Right cardiac atrium (tissue), 5 donors: ENCODE measurements around the gene ARFIP1. TPM values are rescaled to one million over a fixed set of nuclear protein-coding genes. Genes with fewer than 3 reads are reported as not detected.
"Not testable (repeated sequence)": the region's sequence is repeated elsewhere in the genome, so short reads cannot be mapped to it uniquely, and the experiment has no call there.

Source experiments
- ATAC-seq, 2 donors: fragments of 200-7000 bp; cut with Tn5 transposase; one replicate each; pipeline versions ENCODE4 v1.8.0 to v1.9.1; 2020; ENCODE audit warnings: moderate library complexity in 2 of 2, mild to moderate bottlenecking in 1 of 2
- DNase-seq, 3 donors: peaks; one replicate each; pipeline ENCODE4 v3.0.0-alpha.2; 2020
- H3K27ac ChIP-seq: one replicate; pipeline ENCODE4 v1.5.1; 2013; ENCODE audit warnings: mild to moderate bottlenecking, low read length, control low read depth, moderate library complexity
- H3K27me3 ChIP-seq: one replicate; pipeline ENCODE4 v1.6.1; 2013; ENCODE audit not compliant: control insufficient read depth, insufficient read depth
- H3K4me1 ChIP-seq: one replicate; pipeline ENCODE4 v1.6.1; 2013; ENCODE audit warnings: low read length; ENCODE audit not compliant: control insufficient read depth, insufficient read depth
- H3K4me3 ChIP-seq: one replicate; pipeline ENCODE4 v1.5.1; 2013; ENCODE audit warnings: low read length, control low read depth
- H3K9me3 ChIP-seq: one replicate; pipeline ENCODE4 v1.6.1; 2013; ENCODE audit warnings: low read length; ENCODE audit not compliant: control insufficient read depth
- WGBS: extraction: QIAGEN DNeasy Blood & Tissue Kit; methylation state at CpG from one replicate; pipeline ENCODE4 v1.1.7; 2013; 5-methylcytosine and 5-hydroxymethylcytosine counted together
- intact Hi-C, 4 donors: fragments of 100-400 bp; cut with DNase I; formaldehyde crosslinking; loops; one replicate each; pipeline versions ENCODE4 v1.11.0 to v1.14.0; 2022 to 2023
- polyA plus RNA-seq: library from polyadenylated mRNA; stranded (reverse); fragments of 200-250 nt; gene quantifications from one replicate; pipeline ENCODE4 v1.2.3, GENCODE V29; 2013
- total RNA-seq, 4 donors: library from RNA; stranded (reverse); fragmentation: NEBNext Ultra II Directional; extraction: Animal tissue kit (Norgen Biotek cat#: 25700); gene quantifications; one replicate each; pipeline ENCODE4 v1.2.1, GENCODE V29; 2021
- donor health status: healthy with polysubstance abuse.
- donor health status: DM: no; HTN: yes; CAD: no.
- donor health status: DM: no; HTN: no; CAD: no.
- donor health status: DM: no; HTN: yes; CAD: no; lungs with severe emphysema.
- donor health status: DM: yes; HTN: yes; CAD: no.

Gene ARFIP1
- total and polyA plus RNA-seq, 5 donors, result 8.9 to 20.6 (median 18.9) TPM

- H3K27me3 ChIP-seq, DNase-seq, H3K4me3 ChIP-seq, intact Hi-C loops, H3K9me3 ChIP-seq, H3K4me1 ChIP-seq, ATAC-seq, H3K27ac ChIP-seq: not testable (repeated sequence)
- 95% methylated on average over 6 of the region's 6 CpGs for WGBS
Measured at GRCh38 chr4:152898133-152898532, 118.4 kb downstream of the ARFIP1 start.

- Histone ChIP-seq H3K9me3 (no peaks in the 10 kb centered on the region), H3K4me1 (no peaks in the 10 kb centered on the region), H3K27me3 (no peaks in the 10 kb centered on the region), H3K27ac (no peak overlapping the region), H3K4me3 (no peak overlapping the region)
- DNase-seq (no peak), ATAC-seq (no peak)
- intact Hi-C loops, result no loop called here
Measured at GRCh38 chr4:152898606-152899005, 118.9 kb downstream of the ARFIP1 start.

- Histone ChIP-seq H3K4me3 (no peak overlapping the region), H3K27me3 (no peaks in the 10 kb centered on the region), H3K9me3 (no peaks in the 10 kb centered on the region), H3K27ac (no peak overlapping the region), H3K4me1 (no peaks in the 10 kb centered on the region)
- ATAC-seq (no peak), DNase-seq (no peak)
- intact Hi-C loops, result no loop called here
Measured at GRCh38 chr4:152900395-152900794, 120.6 kb downstream of the ARFIP1 start.

GRCh38 chr4:152901205-152901604, 121.5 kb downstream of the ARFIP1 start:
- DNase-seq (no peak), ATAC-seq (no peak)
- Histone ChIP-seq H3K27me3 (no peaks in the 10 kb centered on the region), H3K4me1 (no peaks in the 10 kb centered on the region), H3K9me3 (no peaks in the 10 kb centered on the region), H3K27ac (no peak overlapping the region), H3K4me3 (no peak overlapping the region)
- intact Hi-C loops, result no loop called here
- 74% methylated on average over 3 of the region's 3 CpGs for WGBS

GRCh38 chr4:152903658-152904057, 123.9 kb downstream of the ARFIP1 start:
- Histone ChIP-seq H3K4me1 (no peaks in the 10 kb centered on the region), H3K27me3 (no peaks in the 10 kb centered on the region), H3K27ac (no peak overlapping the region), H3K9me3 (no peaks in the 10 kb centered on the region), H3K4me3 (no peak overlapping the region)
- intact Hi-C loops, result no loop called here
- DNase-seq (no peak), ATAC-seq (no peak)

- Histone ChIP-seq H3K27me3 (no peaks in the 10 kb centered on the region), H3K27ac (no peak overlapping the region), H3K4me1 (no peaks in the 10 kb centered on the region), H3K4me3 (no peak overlapping the region), H3K9me3 (no peaks in the 10 kb centered on the region)
- ATAC-seq (no peak), DNase-seq (no peak)
- intact Hi-C loops, result no loop called here
- 92% methylated on average over 4 of the region's 4 CpGs for WGBS
Measured at GRCh38 chr4:152909901-152910300, 130.1 kb downstream of the ARFIP1 start.

- intact Hi-C loops, result no loop called here
- Histone ChIP-seq H3K4me1 (no peaks in the 10 kb centered on the region), H3K27ac (no peak overlapping the region), H3K4me3 (no peak overlapping the region), H3K27me3 (no peaks in the 10 kb centered on the region), H3K9me3 (no peaks in the 10 kb centered on the region)
- 80% methylated on average over 3 of the region's 3 CpGs for WGBS
- DNase-seq, result no peak
- ATAC-seq, result no peak
Measured at GRCh38 chr4:152910521-152910920, 130.8 kb downstream of the ARFIP1 start.

GRCh38 chr4:152917543-152918395, 138.0 kb downstream of the ARFIP1 start:
- no peak overlapping the region for H3K27ac ChIP-seq
- ATAC-seq, result no peak
- intact Hi-C loops, result no loop called here
- no peaks in the 10 kb centered on the region for H3K4me1 ChIP-seq
- 89% methylated on average over 3 of the region's 3 CpGs for WGBS
- no peak for DNase-seq
- H3K9me3 ChIP-seq, result no peaks in the 10 kb centered on the region
- no peaks in the 10 kb centered on the region for H3K27me3 ChIP-seq
- H3K4me3 ChIP-seq, result no peak overlapping the region

- 94% methylated on average over 2 of the region's 2 CpGs for WGBS
- ATAC-seq (no peak), DNase-seq (no peak)
- intact Hi-C loops, result no loop called here
- Histone ChIP-seq H3K4me1 (no peaks in the 10 kb centered on the region), H3K27me3 (no peaks in the 10 kb centered on the region), H3K9me3 (no peaks in the 10 kb centered on the region), H3K4me3 (no peak overlapping the region), H3K27ac (no peak overlapping the region)
Measured at GRCh38 chr4:152919826-152920225, 140.1 kb downstream of the ARFIP1 start.

- no peak for DNase-seq
- intact Hi-C loops, result no loop called here
- WGBS, result 60% methylated on average over 1 of the region's 1 CpG
Measured at GRCh38 chr4:152920768-152921167, 141.0 kb downstream of the ARFIP1 start.

GRCh38 chr4:152921284-152921683, 141.5 kb downstream of the ARFIP1 start:
- DNase-seq (no peak), ATAC-seq (no peak)
- Histone ChIP-seq H3K27ac (no peak overlapping the region), H3K27me3 (no peaks in the 10 kb centered on the region), H3K4me1 (no peaks in the 10 kb centered on the region), H3K9me3 (no peaks in the 10 kb centered on the region), H3K4me3 (no peak overlapping the region)
- intact Hi-C loops, result no loop called here

More at GRCh38 chr4:152920768-152921167, 141.0 kb downstream of the ARFIP1 start:
- Histone ChIP-seq H3K4me1 (no peaks in the 10 kb centered on the region), H3K27ac (no peak overlapping the region), H3K27me3 (no peaks in the 10 kb centered on the region), H3K4me3 (no peak overlapping the region), H3K9me3 (no peaks in the 10 kb centered on the region)
- no peak for ATAC-seq

- DNase-seq (no peak), ATAC-seq (no peak)
- Histone ChIP-seq H3K9me3 (no peaks in the 10 kb centered on the region), H3K27me3 (no peaks in the 10 kb centered on the region), H3K4me1 (no peaks in the 10 kb centered on the region), H3K27ac (no peak overlapping the region), H3K4me3 (no peak overlapping the region)
- intact Hi-C loops, result no loop called here
- WGBS, result 100% methylated on average over 1 of the region's 1 CpG
Measured at GRCh38 chr4:152925851-152926250, 146.1 kb downstream of the ARFIP1 start.
